ENCODE measurements around the gene NCKAP1. TPM values are rescaled to one million over a fixed set of nuclear protein-coding genes. Genes with fewer than 3 reads are reported as not detected.

Gene NCKAP1
- total and polyA plus RNA-seq, 10 donors: 8.9 to 62.5 (median 49.3) TPM

DNA sequence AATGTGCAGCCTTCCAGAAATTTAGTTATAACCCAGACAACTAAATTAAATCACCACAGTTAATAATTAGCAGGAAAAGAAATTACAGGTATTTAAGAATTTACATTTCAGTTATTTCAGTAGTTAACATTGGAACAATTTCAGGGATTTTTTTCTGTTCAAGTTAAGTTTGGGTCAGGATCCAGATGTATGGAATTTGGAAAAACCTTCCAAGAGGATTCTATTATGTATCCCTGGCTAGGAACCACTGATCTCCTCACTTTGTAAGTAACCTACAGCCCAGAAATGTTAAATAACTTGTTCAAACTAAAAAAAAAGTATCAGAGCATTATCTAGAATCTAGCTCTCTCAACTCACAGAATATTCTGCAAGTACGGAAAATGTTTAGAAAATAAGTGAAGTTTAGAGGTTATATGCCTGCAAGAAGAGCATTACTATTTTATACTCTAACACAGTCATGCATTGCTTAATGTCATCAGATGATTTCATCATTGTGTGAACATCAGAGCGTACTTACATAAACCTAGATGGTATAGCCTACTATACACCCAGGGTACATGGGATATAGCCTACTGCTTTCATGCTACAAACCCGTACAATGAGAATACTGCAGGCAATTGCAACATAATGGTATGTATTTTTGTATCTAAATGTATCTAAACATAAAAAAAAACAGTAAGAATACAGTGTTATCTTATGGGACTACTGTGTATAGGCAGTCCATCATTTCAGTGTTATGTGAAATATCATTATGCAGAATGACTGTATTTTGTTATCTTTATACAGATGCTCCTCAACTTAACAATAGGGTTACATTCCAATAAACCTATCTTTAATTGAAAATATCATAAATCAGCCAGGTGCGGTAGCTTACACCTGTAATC lies 6.1 kb downstream of the NCKAP1 start:
- WGBS, 5 donors: 75 to 94% (median 86%) methylated on average over 4 of the region's 4 CpGs
- intact Hi-C loops (cut with DNase I; ENCODE audit: low total_unique reads): no loop called here
- DNase-seq: no peak
- H3K4me1 ChIP-seq: peaks cover 23 to 56% (median 36%) of the 10 kb centered on the region in 6 donors
- no peaks in the 10 kb centered on the region for H3K36me3 ChIP-seq
- H3K27ac ChIP-seq: no peak overlapping the region
- no peak overlapping the region for H3K4me3 ChIP-seq
- H3K27me3 ChIP-seq (replicated peaks in 1 of 7): peaks cover 0 to 93% (median 11%) of the 10 kb centered on the region in 7 donors
- H3K9me3 ChIP-seq: no peaks in the 10 kb centered on the region
- TF ChIP-seq POLR2AphosphoS5 (IDR thresholded peaks at IDR 0.05): no peak
- no peak for TF ChIP-seq CTCF (IDR thresholded peaks at IDR 0.05 in 8 of 11, conservative IDR thresholded peaks at IDR 0.05 in 3 of 11)
- no peak for TF ChIP-seq POLR2A (IDR thresholded peaks at IDR 0.05)

DNA sequence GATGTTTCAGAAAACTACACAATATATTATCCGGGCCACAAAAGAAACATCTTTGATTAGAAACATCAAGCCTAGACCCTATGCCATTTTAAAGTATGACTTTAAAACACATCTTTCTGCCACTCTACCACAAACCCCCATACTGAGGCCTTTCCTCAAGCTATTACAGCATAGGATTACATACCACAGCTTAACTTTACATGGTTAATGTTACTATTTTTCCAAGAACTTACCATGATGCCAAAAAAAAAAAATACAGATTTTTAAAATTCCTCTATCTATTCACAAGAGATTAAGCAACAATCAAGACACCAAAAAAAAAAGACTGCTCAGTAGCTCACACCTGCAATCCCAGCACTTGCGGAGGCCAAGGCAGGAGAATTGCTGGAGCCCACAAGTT lies 9.0 kb downstream of the NCKAP1 start:
- Histone ChIP-seq H3K36me3 (no peaks in the 10 kb centered on the region), H3K27ac (no peak overlapping the region), H3K4me3 (no peak overlapping the region), H3K9me3 (no peaks in the 10 kb centered on the region), H3K4me1 (peaks cover 0 to 28% (median 11%) of the 10 kb centered on the region in 6 donors), H3K27me3 (replicated peaks in 1 of 7) (peaks cover 0 to 77% (median 11%) of the 10 kb centered on the region in 7 donors)
- 87 to 93% (median 90%) methylated on average over 2 of the region's 2 CpGs for WGBS, 5 donors
- DNase-seq: no peak
- intact Hi-C loops (cut with DNase I; ENCODE audit: low total_unique reads): no loop called here
- TF ChIP-seq CTCF (IDR thresholded peaks at IDR 0.05 in 8 of 11, conservative IDR thresholded peaks at IDR 0.05 in 3 of 11): no peak
- TF ChIP-seq POLR2AphosphoS5 (IDR thresholded peaks at IDR 0.05): no peak
- no peak for TF ChIP-seq POLR2A (IDR thresholded peaks at IDR 0.05)

GRCh38 chr2:183028108-183028507 lies 10.1 kb downstream of the NCKAP1 start:
- Histone ChIP-seq H3K4me1 (peaks cover 0 to 20% (median 6%) of the 10 kb centered on the region in 6 donors), H3K9me3 (no peaks in the 10 kb centered on the region), H3K36me3 (no peaks in the 10 kb centered on the region), H3K27ac (no peak overlapping the region), H3K4me3 (no peak overlapping the region), H3K27me3 (replicated peaks in 1 of 7) (peaks cover 0 to 66% (median 11%) of the 10 kb centered on the region in 7 donors)
- TF ChIP-seq POLR2AphosphoS5 (IDR thresholded peaks at IDR 0.05): no peak
- no peak for TF ChIP-seq POLR2A (IDR thresholded peaks at IDR 0.05)
- TF ChIP-seq CTCF (IDR thresholded peaks at IDR 0.05 in 8 of 11, conservative IDR thresholded peaks at IDR 0.05 in 3 of 11): no peak
- intact Hi-C loops (cut with DNase I; ENCODE audit: low total_unique reads): no loop called here
- DNase-seq: no peak

GRCh38 chr2:183027443-183027842 lies 10.8 kb downstream of the NCKAP1 start:
- H3K4me1 ChIP-seq: peaks cover 0 to 16% (median 6%) of the 10 kb centered on the region in 6 donors
- intact Hi-C loops (cut with DNase I; ENCODE audit: low total_unique reads): no loop called here
- no peaks in the 10 kb centered on the region for H3K9me3 ChIP-seq
- no peak overlapping the region for H3K27ac ChIP-seq
- DNase-seq: no peak
- H3K4me3 ChIP-seq: no peak overlapping the region
- TF ChIP-seq POLR2A (IDR thresholded peaks at IDR 0.05): no peak
- TF ChIP-seq POLR2AphosphoS5 (IDR thresholded peaks at IDR 0.05): no peak
- TF ChIP-seq CTCF (IDR thresholded peaks at IDR 0.05 in 8 of 11, conservative IDR thresholded peaks at IDR 0.05 in 3 of 11): no peak
- peaks cover 0 to 59% (median 11%) of the 10 kb centered on the region in 7 donors for H3K27me3 ChIP-seq (replicated peaks in 1 of 7)
- WGBS, 5 donors: 90 to 100% (median 95%) methylated on average over 1 of the region's 1 CpG
- H3K36me3 ChIP-seq: no peaks in the 10 kb centered on the region
